Measurements from ENCODE around the gene PRM2. TPM values are rescaled to one million over a fixed set of nuclear protein-coding genes. Genes with fewer than 3 reads are reported as not detected.
A peak's percentile ranks its signal among the peaks of the same experiment; 100 is the strongest.

PRM2 gene
- total RNA-seq, 1 donor from 2014 or later: not detected

DNA sequence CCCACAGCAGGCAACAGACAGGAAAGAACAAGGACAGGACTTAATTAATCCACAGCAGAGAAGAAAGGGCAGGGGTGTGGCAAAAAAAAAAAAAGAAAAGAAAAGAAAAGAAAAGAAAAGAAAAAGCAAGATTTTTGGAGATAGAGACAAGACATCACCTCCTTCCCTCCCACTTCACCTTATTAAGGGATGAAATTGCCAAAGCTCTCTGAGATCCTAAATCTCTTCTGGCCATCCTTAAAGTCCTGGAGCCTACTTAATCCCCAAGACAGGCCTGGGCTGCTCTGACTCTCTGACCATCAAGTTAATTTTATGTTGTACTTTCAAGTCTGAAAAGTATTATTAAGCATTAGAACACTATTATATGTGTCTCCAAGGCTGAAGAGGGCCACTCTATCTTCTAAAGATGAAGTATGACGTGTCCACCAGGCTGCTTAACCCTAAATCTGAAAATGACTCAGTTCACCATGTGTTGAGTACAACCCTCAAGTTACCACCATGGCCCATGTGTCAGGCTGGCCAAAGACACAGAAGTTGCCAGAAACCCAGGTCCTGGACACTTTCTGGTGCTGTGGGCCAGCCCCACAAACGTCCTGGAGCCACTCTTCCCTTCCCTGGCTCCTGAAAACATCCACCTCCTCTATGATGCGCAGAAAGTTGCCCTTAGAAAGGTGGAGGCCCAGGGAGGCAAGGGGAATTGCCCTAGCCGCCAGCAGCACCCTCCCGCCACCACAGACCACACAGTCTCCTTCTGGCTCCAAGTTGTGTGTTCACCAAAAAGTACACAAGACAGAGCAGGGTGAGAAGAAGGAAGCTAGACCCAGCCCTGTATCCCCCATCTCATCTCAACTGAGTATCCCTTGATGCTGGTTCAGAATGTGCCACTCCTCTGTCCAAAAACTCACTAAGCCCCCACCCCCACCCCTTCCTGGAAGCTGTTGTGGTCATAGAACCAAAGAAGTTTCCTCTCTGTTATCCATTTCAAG, 23.0 kb downstream of the PRM2 start:
- DNase-seq (ENCODE audit: low read depth) (peak; percentile 32), FAIRE-seq (no peak)
- Histone ChIP-seq H3K27me3 (ENCODE audit: control insufficient read depth, insufficient read depth, low read length) (no peaks in the 10 kb centered on the region), H3K36me3 (ENCODE audit: control insufficient read depth, insufficient read depth, low read length) (no peaks in the 10 kb centered on the region), H3K4me3 (ENCODE audit: low read depth, low read length) (no peak overlapping the region)
- TF ChIP-seq, protein P1, sequence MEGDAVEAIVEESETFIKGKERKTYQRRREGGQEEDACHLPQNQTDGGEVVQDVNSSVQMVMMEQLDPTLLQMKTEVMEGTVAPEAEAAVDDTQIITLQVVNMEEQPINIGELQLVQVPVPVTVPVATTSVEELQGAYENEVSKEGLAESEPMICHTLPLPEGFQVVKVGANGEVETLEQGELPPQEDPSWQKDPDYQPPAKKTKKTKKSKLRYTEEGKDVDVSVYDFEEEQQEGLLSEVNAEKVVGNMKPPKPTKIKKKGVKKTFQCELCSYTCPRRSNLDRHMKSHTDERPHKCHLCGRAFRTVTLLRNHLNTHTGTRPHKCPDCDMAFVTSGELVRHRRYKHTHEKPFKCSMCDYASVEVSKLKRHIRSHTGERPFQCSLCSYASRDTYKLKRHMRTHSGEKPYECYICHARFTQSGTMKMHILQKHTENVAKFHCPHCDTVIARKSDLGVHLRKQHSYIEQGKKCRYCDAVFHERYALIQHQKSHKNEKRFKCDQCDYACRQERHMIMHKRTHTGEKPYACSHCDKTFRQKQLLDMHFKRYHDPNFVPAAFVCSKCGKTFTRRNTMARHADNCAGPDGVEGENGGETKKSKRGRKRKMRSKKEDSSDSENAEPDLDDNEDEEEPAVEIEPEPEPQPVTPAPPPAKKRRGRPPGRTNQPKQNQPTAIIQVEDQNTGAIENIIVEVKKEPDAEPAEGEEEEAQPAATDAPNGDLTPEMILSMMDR (IDR thresholded peaks at IDR 0.05; ENCODE audit: insufficient read depth, low read length, severe bottlenecking): no peak

DNA sequence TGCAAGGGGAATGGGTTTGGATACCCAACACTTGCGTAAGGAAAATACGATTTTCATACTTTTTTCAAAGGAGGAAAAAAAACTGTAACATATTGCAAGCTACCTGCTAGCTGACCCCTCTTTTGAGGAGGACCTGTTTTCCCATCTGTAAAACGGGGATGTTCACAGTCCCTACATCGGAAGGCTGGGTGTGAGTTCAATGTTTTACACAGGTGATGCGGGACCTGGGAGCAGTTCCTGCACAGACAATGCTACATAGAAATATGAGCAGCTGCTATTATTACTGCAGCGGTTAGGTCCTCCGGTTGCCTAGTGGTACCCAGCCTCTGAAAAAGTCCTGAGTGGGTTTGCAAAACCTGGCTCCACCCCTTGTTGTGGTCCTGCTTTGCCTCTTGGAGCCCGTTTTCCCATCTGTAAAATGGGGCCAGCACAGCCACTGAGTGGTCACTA, 23.8 kb downstream of the PRM2 start:
- Histone ChIP-seq H3K27me3 (ENCODE audit: control insufficient read depth, insufficient read depth, low read length) (no peaks in the 10 kb centered on the region), H3K4me3 (ENCODE audit: low read depth, low read length) (no peak overlapping the region), H3K36me3 (ENCODE audit: control insufficient read depth, insufficient read depth, low read length) (no peaks in the 10 kb centered on the region)
- TF ChIP-seq, protein P1 (IDR thresholded peaks at IDR 0.05; ENCODE audit: insufficient read depth, low read length, severe bottlenecking): no peak
- DNase-seq (ENCODE audit: low read depth) (no peak), FAIRE-seq (no peak)

DNA sequence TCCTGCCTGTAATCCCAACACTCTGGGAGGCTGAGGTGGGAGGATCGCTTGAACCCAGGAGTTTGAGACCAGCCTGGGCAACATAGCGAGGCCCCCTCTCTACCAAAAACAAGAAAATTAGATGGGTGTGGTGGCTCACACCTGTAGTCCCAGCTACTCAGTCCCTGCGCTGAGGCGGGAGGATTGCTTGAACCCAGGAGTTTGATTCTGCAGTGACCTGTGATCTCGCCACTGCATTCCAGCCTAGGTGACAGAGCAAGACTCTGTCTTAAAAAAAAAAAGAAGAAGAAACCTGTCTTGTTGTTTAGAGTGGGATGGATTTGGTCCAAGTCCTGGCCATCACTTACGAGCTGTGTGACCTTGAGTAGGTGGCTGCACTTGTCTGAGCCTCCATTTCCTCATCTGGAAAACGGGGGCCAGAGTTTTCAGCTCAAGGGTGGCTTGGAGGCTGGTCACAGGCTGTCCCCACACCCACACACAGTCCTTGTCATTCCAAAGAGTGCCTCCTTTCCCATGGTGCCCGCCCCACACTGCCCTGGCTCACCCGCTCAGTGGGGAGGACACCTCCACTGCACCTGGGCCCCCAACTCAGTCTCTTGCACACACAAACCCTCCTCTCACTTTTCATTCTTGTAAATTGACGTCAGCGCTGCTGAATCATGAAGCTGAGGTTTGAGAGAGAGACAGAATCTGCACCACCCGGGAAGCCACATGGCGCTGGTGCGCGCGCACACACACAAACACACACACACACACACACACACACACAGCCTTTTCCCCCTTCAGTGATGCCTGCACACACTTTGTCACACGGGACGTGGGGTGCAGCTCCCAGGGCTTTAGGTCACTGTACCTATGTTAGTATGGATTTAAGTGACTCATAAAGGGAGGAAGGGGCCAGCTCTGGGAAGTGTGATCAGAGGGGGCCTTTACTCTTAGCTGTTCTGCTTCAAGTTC, 24.5 kb downstream of the PRM2 start:
- Histone ChIP-seq H3K4me3 (ENCODE audit: low read depth, low read length) (no peak overlapping the region), H3K27me3 (ENCODE audit: control insufficient read depth, insufficient read depth, low read length) (no peaks in the 10 kb centered on the region), H3K36me3 (ENCODE audit: control insufficient read depth, insufficient read depth, low read length) (no peaks in the 10 kb centered on the region)
- DNase-seq (ENCODE audit: low read depth) (peak; percentile 23), FAIRE-seq (no peak)
- TF ChIP-seq, protein P1 (IDR thresholded peaks at IDR 0.05; ENCODE audit: insufficient read depth, low read length, severe bottlenecking): no peak

DNA sequence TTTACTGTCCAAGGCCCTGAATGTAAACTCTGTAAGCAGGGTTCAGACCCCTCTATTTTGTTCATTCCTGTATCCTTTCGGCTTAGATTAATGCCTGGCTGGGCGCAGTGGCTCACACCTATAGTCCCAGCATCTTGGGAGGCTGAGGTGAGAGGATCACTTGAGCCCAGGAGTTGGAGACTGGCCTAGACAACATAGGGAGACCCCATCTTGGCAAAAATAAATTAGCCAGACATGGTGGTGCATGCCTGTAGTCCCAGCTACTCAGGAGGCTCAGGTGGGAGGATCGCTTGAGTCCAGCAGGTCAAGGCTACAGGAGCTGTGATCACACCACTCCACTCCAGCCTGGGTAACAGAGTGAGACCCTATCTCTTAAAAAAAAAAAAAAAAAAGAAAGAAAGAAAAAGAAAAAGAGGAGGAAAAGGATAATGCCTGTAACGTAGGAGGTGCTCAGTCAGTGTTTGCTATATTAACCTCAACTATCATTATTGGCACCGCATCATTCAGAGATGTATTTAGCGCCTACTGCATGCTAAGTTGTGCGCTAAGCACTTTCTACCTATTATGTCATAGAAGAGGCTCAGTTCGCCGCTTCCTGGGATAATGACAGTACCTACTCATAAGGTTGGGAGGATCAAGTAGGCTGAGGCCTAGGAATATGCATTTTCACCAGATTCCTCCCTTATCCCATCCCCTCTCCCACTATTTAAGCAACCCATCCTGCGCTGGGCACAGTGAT, 25.3 kb downstream of the PRM2 start:
- Histone ChIP-seq H3K4me3 (ENCODE audit: low read depth, low read length) (no peak overlapping the region), H3K27me3 (ENCODE audit: control insufficient read depth, insufficient read depth, low read length) (no peaks in the 10 kb centered on the region), H3K36me3 (ENCODE audit: control insufficient read depth, insufficient read depth, low read length) (no peaks in the 10 kb centered on the region)
- TF ChIP-seq, protein P1 (IDR thresholded peaks at IDR 0.05; ENCODE audit: insufficient read depth, low read length, severe bottlenecking): no peak
- DNase-seq (ENCODE audit: low read depth) (no peak), FAIRE-seq (no peak)

DNA sequence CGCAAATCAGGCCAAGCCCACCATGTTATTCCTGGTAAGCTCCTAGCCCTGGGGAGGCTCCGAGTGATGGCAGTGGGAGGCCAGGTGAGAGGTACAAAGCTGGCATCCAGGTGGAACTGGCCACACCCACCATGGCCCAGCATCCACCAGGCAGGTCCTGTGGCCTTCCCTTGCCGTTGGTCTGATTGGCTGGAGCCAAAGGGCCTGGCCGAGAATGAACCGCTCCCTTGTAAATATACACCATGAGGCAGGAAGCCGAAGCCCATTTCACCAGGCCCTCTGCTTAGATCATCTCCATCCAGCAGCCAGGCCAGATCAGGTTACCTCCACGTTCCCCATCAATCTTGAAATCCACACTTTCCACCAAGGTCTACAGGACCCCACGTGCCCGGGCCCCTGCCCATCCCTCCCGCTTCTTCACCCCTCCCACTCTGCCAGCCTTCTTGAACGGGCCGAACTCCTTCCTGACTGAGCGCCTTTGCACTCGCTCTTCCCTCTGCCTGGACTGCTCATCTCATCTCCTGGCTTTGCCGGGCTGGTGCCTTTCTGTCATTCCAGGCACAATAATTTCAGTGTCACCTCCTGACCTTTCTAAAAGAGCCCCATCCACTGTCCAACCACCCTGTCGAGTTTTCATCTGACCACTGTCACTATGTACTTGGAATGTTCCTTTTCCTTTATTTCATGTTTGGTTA, 26.0 kb downstream of the PRM2 start:
- TF ChIP-seq, protein P1 (IDR thresholded peaks at IDR 0.05; ENCODE audit: insufficient read depth, low read length, severe bottlenecking): no peak
- DNase-seq (ENCODE audit: low read depth) (peak; percentile 13), FAIRE-seq (no peak)
- no peak overlapping the region for H3K4me3 ChIP-seq (ENCODE audit: low read depth, low read length)
- H3K27me3 ChIP-seq (ENCODE audit: control insufficient read depth, insufficient read depth, low read length): no peaks in the 10 kb centered on the region
- H3K36me3 ChIP-seq (ENCODE audit: control insufficient read depth, insufficient read depth, low read length): no peaks in the 10 kb centered on the region

Measured in bronchial epithelial cell (primary cell).